ENCODE measurements around the gene HP. TPM values are rescaled to one million over a fixed set of nuclear protein-coding genes. Genes with fewer than 3 reads are reported as not detected.

Gene HP
- total and polyA plus RNA-seq, 2 of the 13 experiments (the other 11 are each of a cell fraction or from before 2014, with no cell fraction given) = 387 to 524 TPM

GRCh38 chr16:72043058-72043457 is 11.2 kb upstream of the HP start (continued):
- TF ChIP-seq HMGXB3 (CRISPR knock-in tag; IDR thresholded peaks at IDR 0.05; ENCODE audit: borderline replicate concordance) (no peak), ZNF235 (CRISPR knock-in tag; IDR thresholded peaks at IDR 0.05; ENCODE audit: borderline replicate concordance) (no peak), ZNF24 (IDR thresholded peaks at IDR 0.05) (no peak), SETDB1 (CRISPR knock-in tag; IDR thresholded peaks at IDR 0.05; ENCODE audit: borderline replicate concordance) (peak; percentile 67; the same call in 1 of the 2 replicates), NCOA1 (CRISPR knock-in tag; IDR thresholded peaks at IDR 0.05) (0 out of 2 replicates have a peak, but pooled peaks have one; percentile 42), HNF4G (IDR thresholded peaks at IDR 0.05; ENCODE audit: borderline replicate concordance, low read depth, low read length) (peak; percentile 28; the same call in 1 of the 2 replicates), HNF4G (CRISPR knock-in tag; IDR thresholded peaks at IDR 0.05; ENCODE audit: borderline replicate concordance, low read depth) (no peak), LCORL (IDR thresholded peaks at IDR 0.05) (no peak), LCORL (CRISPR knock-in tag; IDR thresholded peaks at IDR 0.05) (0 out of 2 replicates have a peak, but pooled peaks have one; percentile 3), ZNF543 (CRISPR knock-in tag; IDR thresholded peaks at IDR 0.05) (0 out of 2 replicates have a peak, but pooled peaks have one; percentile 24), NBN (conservative IDR thresholded peaks at IDR 0.05) (no peak), SOX13 (IDR thresholded peaks at IDR 0.05) (no peak), SOX13 (CRISPR knock-in tag; conservative IDR thresholded peaks at IDR 0.05 in 1 of 2, IDR thresholded peaks at IDR 0.05 in 1 of 2) (peak in 1 of 2 experiments; percentile 18; a peak in 1 of 4 replicates), RFXANK (CRISPR knock-in tag; IDR thresholded peaks at IDR 0.05) (no peak), ZNF766 (CRISPR knock-in tag; IDR thresholded peaks at IDR 0.05; ENCODE audit: borderline replicate concordance) (0 out of 2 replicates have a peak, but pooled peaks have one; percentile 17), ZNF572 (CRISPR knock-in tag; IDR thresholded peaks at IDR 0.05) (0 out of 2 replicates have a peak, but pooled peaks have one; percentile 58), AHR (CRISPR knock-in tag; IDR thresholded peaks at IDR 0.05) (no peak)

Data from HepG2 (cell line).